ENCODE results near the gene RHCE.
"Not testable (repeated sequence)": the region's sequence is repeated elsewhere in the genome, so short reads cannot be mapped to it uniquely, and the experiment has no call there.

DNA sequence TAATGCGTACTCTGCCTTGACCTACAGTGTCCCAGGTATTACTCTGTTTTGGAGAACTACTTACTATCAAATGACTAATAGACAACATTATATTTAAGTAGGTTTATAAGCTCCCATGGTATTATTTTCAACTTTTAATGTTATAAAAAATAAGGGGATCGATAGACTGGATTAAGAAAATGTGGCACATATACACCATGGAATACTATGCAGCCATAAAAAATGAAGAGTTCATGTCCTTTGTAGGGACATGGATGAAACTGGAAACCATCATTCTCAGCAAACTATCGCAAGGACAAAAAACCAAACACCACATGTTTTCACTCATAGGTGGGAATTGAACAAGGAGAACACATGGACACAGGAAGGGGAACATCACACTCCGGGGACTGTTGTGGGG lies 40.2 kb upstream of the RHCE start:
- TF ChIP-seq, protein P1, sequence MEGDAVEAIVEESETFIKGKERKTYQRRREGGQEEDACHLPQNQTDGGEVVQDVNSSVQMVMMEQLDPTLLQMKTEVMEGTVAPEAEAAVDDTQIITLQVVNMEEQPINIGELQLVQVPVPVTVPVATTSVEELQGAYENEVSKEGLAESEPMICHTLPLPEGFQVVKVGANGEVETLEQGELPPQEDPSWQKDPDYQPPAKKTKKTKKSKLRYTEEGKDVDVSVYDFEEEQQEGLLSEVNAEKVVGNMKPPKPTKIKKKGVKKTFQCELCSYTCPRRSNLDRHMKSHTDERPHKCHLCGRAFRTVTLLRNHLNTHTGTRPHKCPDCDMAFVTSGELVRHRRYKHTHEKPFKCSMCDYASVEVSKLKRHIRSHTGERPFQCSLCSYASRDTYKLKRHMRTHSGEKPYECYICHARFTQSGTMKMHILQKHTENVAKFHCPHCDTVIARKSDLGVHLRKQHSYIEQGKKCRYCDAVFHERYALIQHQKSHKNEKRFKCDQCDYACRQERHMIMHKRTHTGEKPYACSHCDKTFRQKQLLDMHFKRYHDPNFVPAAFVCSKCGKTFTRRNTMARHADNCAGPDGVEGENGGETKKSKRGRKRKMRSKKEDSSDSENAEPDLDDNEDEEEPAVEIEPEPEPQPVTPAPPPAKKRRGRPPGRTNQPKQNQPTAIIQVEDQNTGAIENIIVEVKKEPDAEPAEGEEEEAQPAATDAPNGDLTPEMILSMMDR (IDR thresholded peaks at IDR 0.05) = not testable (repeated sequence)
- TF ChIP-seq POLR2A (IDR thresholded peaks at IDR 0.05) = not testable (repeated sequence)

Data from heart left ventricle (tissue), 13 donors.